Activated T-helper 2 cell treated with anti-CD3 and anti-CD28 coated beads, Interferon-gamma antibody, Interleukin-2, Interleukin-4, amounts not matched to agents 10 μg/mL and 5 μg/mL and 100 μg/mL, durations not matched to agents 14 hours and 24 hours and 36 hours (primary cell): ENCODE results near the gene RBMX. TPM values are rescaled to one million over a fixed set of nuclear protein-coding genes. Genes with fewer than 3 reads are reported as not detected.
"Not testable (repeated sequence)": the region's sequence is repeated elsewhere in the genome, so short reads cannot be mapped to it uniquely, and the experiment has no call there.

ENCODE experiments used
- DNase-seq: peaks from one replicate; pipeline ENCODE4 v3.0.0; 2021; ENCODE audit warnings: low spot score
- H3K27ac Mint-ChIP-seq: one replicate; pipeline ENCODE4 v1.8.0; 2021; ENCODE audit warnings: mixed read lengths
- H3K27me3 Mint-ChIP-seq: one replicate; pipeline ENCODE4 v1.8.0; 2021; ENCODE audit warnings: low read depth, mixed read lengths
- H3K36me3 Mint-ChIP-seq: one replicate; pipeline ENCODE4 v1.8.0; 2021; ENCODE audit warnings: low read depth, mixed read lengths
- H3K4me1 Mint-ChIP-seq: one replicate; pipeline ENCODE4 v1.8.0; 2021; ENCODE audit warnings: low read depth, mixed read lengths
- H3K4me3 Mint-ChIP-seq: one replicate; pipeline ENCODE4 v1.8.0; 2021; ENCODE audit warnings: low read depth, mild to moderate bottlenecking, moderate library complexity, mixed read lengths
- H3K9me3 Mint-ChIP-seq: one replicate; pipeline ENCODE4 v1.8.0; 2021; ENCODE audit warnings: mixed read lengths
- intact Hi-C: fragments of 100-400 bp; cut with micrococcal nuclease; formaldehyde crosslinking; loops from one replicate; pipeline ENCODE4 v1.15.1; 2023
- total RNA-seq: library from RNA; stranded (reverse); gene quantifications from 2 replicates; pipeline ENCODE4 v1.2.3, GENCODE V29; 2022

Gene RBMX
- total RNA-seq = 287 and 311 TPM in 2 replicates

DNA sequence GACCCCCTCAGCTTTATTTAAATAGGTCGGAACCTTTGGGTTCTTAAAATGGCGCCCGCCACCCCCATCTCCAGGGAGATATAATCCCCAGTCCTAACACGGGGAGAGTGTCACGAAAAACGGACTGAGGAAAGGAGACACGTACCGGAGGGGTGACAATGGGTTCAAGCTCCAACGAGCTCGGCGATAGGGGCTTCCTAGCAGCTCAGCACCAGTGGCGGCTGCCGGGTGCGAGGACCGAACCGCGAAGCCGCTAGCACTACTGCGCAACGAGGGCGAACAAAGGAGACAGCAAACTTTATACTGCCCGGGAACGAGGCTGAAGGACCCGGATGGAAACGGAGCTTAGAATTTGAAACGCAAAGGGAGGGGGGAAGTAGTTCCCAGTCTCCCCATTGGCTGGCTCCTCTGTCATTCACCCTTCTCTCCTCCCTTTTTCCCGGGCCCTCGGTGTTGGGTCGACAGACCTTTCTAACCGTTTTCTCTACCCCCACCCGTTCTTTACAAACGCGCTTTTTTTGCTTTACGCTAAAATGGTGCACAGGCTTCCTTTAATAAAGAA is at the start of gene RBMX:
TSS of gene RBMX (minus strand) at position 274 of the 562 bp plus-strand sequence. CDS start 1,298 bp downstream, outside the sequence.
- peak within 1 kb of the TSS; percentile 98 for H3K4me3 Mint-ChIP-seq
- H3K9me3 Mint-ChIP-seq = no peaks in the 10 kb centered on the region
- peaks cover 20% of the 10 kb centered on the region for H3K4me1 Mint-ChIP-seq
- H3K27ac Mint-ChIP-seq = peak within 1 kb of the TSS; percentile 98
- intact Hi-C loops = loop anchor here (1.0 to 2.0 kb wide), 3 partner anchors 29 to 170 kb away; no protein-coding TSS in a partner anchor
- peaks cover 41% of the 10 kb centered on the region for H3K36me3 Mint-ChIP-seq
- DNase-seq = peak; percentile 87
- no peaks in the 10 kb centered on the region for H3K27me3 Mint-ChIP-seq

DNA sequence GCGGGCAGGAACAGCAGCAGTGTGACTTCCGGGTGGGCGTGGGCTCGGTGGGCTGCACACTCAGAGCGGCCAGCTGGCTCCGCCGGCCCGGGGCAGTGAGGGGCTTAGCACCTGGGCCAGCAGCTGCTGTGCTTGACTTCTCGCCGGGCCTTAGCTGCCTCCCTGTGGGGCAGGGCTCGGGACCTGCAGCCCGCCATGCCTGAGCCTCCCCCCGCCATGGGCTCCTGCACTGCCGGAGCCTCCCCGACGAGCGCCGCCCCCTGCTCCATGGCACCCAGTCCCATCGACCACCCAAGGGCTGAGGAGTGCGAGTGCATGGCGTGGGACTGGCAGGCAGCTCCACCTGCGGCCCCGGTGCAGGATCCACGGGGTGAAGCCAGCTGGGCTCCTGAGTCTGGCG is 40.9 kb upstream of the RBMX start:
- H3K27me3 Mint-ChIP-seq, H3K9me3 Mint-ChIP-seq, H3K4me3 Mint-ChIP-seq, H3K4me1 Mint-ChIP-seq, DNase-seq, H3K36me3 Mint-ChIP-seq, H3K27ac Mint-ChIP-seq, intact Hi-C loops: not testable (repeated sequence)

- Mint-ChIP-seq H3K27ac (no peak overlapping the region), H3K27me3 (no peaks in the 10 kb centered on the region), H3K4me3 (no peak overlapping the region), H3K4me1 (peaks cover 2% of the 10 kb centered on the region), H3K36me3 (peaks cover 2% of the 10 kb centered on the region), H3K9me3 (no peaks in the 10 kb centered on the region)
- intact Hi-C loops = no loop called here
- no peak for DNase-seq
These were observed 39.5 kb upstream of the RBMX start for GRCh38 chrX:136920001-136920400.

GRCh38 chrX:136916827-136917226 is 36.3 kb upstream of the RBMX start:
- Mint-ChIP-seq H3K4me1 (no peaks in the 10 kb centered on the region), H3K27me3 (no peaks in the 10 kb centered on the region), H3K27ac (no peak overlapping the region), H3K4me3 (no peak overlapping the region), H3K36me3 (no peaks in the 10 kb centered on the region), H3K9me3 (no peaks in the 10 kb centered on the region)
- intact Hi-C loops = loop anchor here (10.0 kb wide), 1 partner anchor 422 kb away; the partner anchor contains the start of gene HTATSF1
- DNase-seq = no peak

DNA sequence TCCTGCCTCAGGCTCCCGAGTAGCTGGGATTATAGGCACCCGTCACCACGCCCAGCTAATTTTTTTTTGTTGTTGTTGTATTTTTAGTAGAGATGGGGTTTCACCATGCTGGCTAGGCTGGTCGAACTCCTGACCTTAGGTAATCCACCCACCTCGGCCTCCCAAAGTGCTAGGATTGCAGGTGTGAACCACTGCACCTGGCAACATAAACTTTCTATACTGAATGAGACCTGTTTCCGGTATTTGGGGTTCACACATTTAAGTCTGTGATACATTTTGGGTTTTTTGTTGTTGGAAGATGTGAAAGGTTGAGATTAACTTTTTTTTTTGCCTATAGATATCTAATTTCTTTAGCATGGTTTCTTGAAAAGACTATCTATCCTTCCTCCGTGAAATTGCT is 31.1 kb upstream of the RBMX start:
- H3K36me3 Mint-ChIP-seq, H3K27ac Mint-ChIP-seq, H3K27me3 Mint-ChIP-seq, H3K9me3 Mint-ChIP-seq, DNase-seq: not testable (repeated sequence)
- Mint-ChIP-seq H3K4me3 (peak overlapping the region; percentile 39), H3K4me1 (peaks cover 12% of the 10 kb centered on the region)
- intact Hi-C loops = loop anchor here (10.0 kb wide), 1 partner anchor 417 kb away; the partner anchor contains the start of gene HTATSF1

- peaks cover 12% of the 10 kb centered on the region for H3K4me1 Mint-ChIP-seq
- H3K27ac Mint-ChIP-seq = no peak overlapping the region
- peak overlapping the region; percentile 39 for H3K4me3 Mint-ChIP-seq
- H3K36me3 Mint-ChIP-seq = no peaks in the 10 kb centered on the region
- intact Hi-C loops = loop anchor here (10.0 kb wide), 1 partner anchor 416 kb away; the partner anchor contains the start of gene HTATSF1
- no peaks in the 10 kb centered on the region for H3K9me3 Mint-ChIP-seq
- H3K27me3 Mint-ChIP-seq = no peaks in the 10 kb centered on the region
- no peak for DNase-seq
These were observed 30.7 kb upstream of the RBMX start for GRCh38 chrX:136911253-136911652.

- intact Hi-C loops = loop anchor here (10.0 kb wide), 1 partner anchor 416 kb away; the partner anchor contains the start of gene HTATSF1
- Mint-ChIP-seq H3K9me3 (no peaks in the 10 kb centered on the region), H3K36me3 (no peaks in the 10 kb centered on the region), H3K27ac (peak overlapping the region; percentile 79), H3K4me1 (peaks cover 12% of the 10 kb centered on the region), H3K27me3 (no peaks in the 10 kb centered on the region), H3K4me3 (peak overlapping the region; percentile 89)
- DNase-seq = no peak
These were observed 30.1 kb upstream of the RBMX start for GRCh38 chrX:136910565-136911035.

GRCh38 chrX:136909706-136910564 is 29.4 kb upstream of the RBMX start:
- peak; percentile 50 for DNase-seq
- Mint-ChIP-seq H3K4me1 (peaks cover 12% of the 10 kb centered on the region), H3K4me3 (peak overlapping the region; percentile 89), H3K36me3 (no peaks in the 10 kb centered on the region), H3K27me3 (no peaks in the 10 kb centered on the region), H3K9me3 (no peaks in the 10 kb centered on the region), H3K27ac (peak overlapping the region; percentile 79)
- intact Hi-C loops = loop anchor here (1.0 to 10.0 kb wide), 2 partner anchors 30 to 415 kb away; partner anchors contain the start of genes HTATSF1 and RBMX

DNA sequence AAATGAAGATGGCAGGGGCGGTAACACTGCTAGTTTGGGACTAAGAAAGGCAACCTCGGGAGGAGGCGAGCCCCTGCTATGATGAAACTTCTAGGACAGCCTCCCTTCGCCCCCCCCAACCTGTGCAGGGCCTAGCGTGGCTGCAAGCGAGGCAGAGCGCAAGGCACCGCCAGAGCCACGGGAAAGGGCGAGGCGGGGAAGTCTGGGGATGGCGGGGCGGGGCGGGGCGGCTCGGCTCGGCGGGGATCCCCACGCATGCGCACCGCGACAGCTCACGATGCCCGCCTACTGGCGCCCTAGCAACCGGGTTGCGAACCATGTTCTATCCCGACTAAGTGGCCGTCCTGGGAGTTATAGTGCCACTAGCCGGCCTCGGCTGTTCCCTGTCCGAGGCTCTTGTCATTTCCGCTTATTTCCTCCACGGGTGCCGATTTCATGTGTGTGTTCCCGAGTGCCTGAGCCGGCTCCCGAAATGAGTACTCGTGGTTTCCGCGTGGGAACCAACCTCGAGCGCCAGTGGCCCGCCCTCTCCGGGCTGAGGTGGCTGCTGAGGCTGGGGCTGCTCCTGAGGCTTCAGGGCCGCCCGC is 28.7 kb upstream of the RBMX start:
- no peaks in the 10 kb centered on the region for H3K9me3 Mint-ChIP-seq
- H3K36me3 Mint-ChIP-seq = no peaks in the 10 kb centered on the region
- peak overlapping the region; percentile 79 for H3K27ac Mint-ChIP-seq
- no peaks in the 10 kb centered on the region for H3K27me3 Mint-ChIP-seq
- H3K4me3 Mint-ChIP-seq = peak overlapping the region; percentile 89
- peak; percentile 66 for DNase-seq
- intact Hi-C loops = loop anchor here (1.0 kb wide), 1 partner anchor 29 kb away; the partner anchor contains the start of gene RBMX
- H3K4me1 Mint-ChIP-seq = peaks cover 12% of the 10 kb centered on the region

DNA sequence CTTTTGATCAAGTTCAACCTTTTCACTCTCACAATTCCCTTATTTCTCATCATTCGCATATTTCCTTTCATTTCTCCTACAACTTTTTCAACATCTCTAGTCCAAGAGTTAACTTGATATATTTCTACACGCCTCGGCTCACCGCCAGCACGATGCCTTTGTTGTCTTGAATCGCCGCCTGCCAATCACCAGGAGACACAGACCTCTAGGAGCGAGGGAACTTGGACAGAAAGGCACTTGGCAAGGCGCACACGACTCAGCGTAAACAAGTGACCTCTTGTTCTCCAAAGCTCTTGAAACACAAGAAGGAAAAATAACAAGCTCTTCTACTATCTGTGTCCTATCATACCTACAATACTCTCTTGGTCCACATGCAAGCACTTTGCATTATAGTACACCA is 27.1 kb upstream of the RBMX start:
- no peak for DNase-seq
- Mint-ChIP-seq H3K4me1 (peaks cover 12% of the 10 kb centered on the region), H3K27me3 (no peaks in the 10 kb centered on the region), H3K4me3 (no peak overlapping the region), H3K9me3 (no peaks in the 10 kb centered on the region), H3K27ac (no peak overlapping the region), H3K36me3 (no peaks in the 10 kb centered on the region)
- intact Hi-C loops = no loop called here

DNA sequence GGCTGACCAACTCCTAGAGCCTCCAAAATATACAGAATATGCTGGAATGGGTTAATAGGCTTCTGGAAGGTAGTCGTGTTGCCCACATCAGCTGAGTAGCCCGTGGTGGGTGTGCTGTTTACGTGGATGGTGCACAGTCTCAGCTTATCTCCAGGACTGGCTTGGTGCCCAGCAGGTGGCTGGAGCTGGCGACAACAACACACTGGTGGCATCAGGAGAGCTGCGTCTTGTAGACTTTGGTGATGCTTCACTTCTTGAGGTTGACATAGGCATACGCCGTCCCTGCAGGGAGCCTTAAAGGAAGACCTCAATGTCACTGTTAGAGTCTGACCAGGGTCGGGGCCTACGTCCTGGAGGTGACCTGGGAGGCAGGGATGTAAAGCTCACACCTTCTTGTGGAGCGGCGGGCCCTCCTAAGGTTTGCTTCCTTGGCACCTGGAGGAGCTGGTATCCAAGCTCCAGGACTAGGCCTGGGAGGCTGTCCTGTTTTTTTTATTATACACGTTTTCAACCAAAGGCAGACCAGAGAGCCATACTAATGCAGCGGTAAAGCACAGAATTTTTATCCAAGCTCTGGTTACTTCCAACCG is 26.5 kb upstream of the RBMX start:
- Mint-ChIP-seq H3K9me3 (no peaks in the 10 kb centered on the region), H3K4me1 (peaks cover 12% of the 10 kb centered on the region), H3K4me3 (no peak overlapping the region), H3K27ac (no peak overlapping the region), H3K36me3 (no peaks in the 10 kb centered on the region), H3K27me3 (no peaks in the 10 kb centered on the region)
- DNase-seq = no peak
- intact Hi-C loops = no loop called here

DNA sequence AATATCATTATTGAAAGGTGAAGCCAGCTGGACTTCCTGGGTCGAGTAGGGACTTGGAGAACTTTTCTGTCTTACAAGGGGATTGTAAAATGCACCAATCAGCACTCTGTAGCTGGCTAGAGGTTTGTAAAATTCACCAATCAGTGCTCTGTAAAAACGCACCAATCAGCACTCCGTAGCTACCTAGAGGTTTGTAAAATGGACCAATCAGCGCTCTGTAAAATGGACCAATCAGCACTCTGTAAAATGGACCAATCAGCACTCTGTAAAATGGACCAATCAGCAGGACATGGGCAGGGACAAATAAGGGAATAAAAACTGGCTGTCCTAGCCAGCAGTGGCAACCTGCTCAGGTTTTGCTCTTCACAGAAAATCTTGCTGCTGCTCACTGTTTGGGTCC is 23.5 kb upstream of the RBMX start:
- DNase-seq, H3K4me3 Mint-ChIP-seq, H3K4me1 Mint-ChIP-seq, H3K36me3 Mint-ChIP-seq, H3K9me3 Mint-ChIP-seq, H3K27me3 Mint-ChIP-seq, intact Hi-C loops, H3K27ac Mint-ChIP-seq: not testable (repeated sequence)
